ENCODE results near the gene FBXO41.

FBXO41 gene

DNA sequence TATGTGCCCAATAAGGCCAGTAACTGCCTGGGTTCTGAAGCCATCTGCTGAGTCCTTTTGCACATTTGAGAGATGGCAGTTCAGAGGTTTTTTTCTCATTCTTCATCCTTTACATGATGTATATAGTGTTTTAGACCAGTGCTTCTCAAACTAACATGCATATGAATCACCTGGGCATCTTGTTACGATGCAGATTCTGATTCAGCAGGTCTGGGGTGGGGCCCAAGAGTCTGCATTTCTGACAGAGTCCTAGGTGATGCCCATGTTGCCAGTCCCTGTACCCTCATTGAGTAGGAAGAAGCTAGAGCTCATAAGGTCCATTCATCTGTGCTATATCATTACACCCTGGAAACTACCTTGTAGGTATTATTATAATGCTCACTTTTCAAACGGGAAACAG is 66.5 kb downstream of the FBXO41 start:
- no peak for DNase-seq (ENCODE audit: low read depth in 4 of 4, low spot score in 1 of 4)

DNA sequence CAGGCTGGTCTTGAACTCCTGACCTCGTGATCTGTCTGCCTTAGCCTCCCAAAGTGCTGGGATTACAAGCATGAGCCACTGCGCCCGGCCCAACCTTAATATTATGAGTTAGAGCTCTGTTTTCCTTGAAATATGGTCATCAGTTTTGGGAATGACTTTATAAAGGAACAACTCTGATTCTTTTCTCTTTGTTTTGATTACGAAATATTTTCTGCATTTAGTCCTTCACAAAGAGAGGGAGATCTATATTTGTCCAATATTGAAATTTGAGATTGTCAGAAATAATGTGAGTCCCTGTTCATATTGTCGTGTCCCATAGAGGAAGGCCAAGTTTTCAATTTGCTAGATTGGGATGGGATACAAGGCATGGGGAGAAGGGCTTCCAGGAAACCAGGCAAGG is 67.1 kb downstream of the FBXO41 start:
- no peak for DNase-seq (ENCODE audit: low read depth in 4 of 4, low spot score in 1 of 4)

GRCh38 chr2:73215254-73215653 is 69.0 kb downstream of the FBXO41 start:
- no peak for DNase-seq (ENCODE audit: low read depth in 4 of 4, low spot score in 1 of 4)

DNA sequence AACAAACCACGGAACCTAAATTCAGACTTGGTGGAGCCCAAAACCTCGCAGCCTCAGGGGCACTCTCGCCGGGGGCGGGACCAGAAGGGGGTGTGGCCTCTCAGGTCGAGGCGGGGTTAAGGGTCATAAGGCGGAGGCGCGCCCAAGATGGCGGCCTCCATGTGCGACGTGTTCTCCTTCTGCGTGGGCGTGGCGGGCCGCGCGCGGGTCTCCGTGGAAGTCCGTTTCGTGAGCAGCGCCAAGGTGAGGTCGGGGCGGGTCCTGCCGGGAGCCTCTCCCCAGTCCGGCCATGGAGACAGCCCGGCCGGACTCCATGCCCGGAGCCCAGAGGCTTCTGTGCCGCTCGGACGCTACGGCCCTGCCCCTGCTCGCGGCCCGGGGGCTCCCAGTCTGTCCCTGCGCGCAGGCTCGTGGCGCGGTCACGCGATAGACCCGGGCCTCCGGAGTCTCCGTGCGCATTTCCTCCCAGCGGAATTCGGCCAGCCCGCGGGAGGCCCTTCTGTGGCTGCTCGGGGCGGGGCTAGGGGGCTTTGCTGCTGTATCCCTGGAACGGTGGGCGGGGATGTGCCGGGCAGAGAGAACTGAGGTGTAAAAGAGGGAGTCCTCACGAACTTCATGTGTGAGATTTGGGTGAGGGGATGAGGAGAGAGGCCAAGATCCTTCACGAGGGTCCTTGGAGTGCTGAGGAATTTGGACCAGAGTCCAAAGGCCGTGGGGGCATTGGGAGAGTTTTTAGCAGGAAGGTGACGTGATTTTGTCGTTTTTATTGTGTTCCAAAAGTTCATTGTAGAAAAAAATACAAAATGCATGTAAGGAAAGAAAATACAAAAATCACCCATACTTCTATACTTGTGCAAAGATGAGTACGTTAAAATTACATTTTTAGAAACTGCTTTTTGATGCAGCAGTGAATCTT is 69.9 kb downstream of the FBXO41 start, which contains the start of gene SMYD5:
SMYD5 (plus strand) TSS at position 126 of the 916 bp plus-strand sequence; CDS start at position 148, 22 bp downstream.
- DNase-seq (ENCODE audit: low read depth in 4 of 4, low spot score in 1 of 4): peak; percentile 79 to 90 (median 88)

GRCh38 chr2:73212448-73213176 is 71.7 kb downstream of the FBXO41 start:
- peak; percentile 39 to 64 (median 50) for DNase-seq (ENCODE audit: low read depth in 4 of 4, low spot score in 1 of 4)

DNA sequence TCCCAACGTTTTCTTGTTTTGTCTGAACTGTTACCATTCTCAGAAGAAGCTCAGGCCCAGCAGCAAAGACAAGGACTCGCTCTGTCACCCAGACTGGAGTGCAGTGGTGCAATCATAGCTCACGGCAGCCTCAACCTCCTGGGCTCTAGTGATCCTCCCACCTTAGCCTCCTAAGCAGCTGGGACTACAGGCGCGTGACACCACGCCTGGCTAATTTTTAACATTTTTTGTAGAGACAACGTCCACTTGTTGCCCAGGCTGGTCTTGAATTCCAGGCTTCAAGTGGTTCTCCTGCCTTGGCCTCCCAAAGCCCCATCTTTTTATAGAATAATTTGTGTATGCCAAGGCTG is 72.2 kb downstream of the FBXO41 start:
- no peak for DNase-seq (ENCODE audit: low read depth in 4 of 4, low spot score in 1 of 4)

DNA sequence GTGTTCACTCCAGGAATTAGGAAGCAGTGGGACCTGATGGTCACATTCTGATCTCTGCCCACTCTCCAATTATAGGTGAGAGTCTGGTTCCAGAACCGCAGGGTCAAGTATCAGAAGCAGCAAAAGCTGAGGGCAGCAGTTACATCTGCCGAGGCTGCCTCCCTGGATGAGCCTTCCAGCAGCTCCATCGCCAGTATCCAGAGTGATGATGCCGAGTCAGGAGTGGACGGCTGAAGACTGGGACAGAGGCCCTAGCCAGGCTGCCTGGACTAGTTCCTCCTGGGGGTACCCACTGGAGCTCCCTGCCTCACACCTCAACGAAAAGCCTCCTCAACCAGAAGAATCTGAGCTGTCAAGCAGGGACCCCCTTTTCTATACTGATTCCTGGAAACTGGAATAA is 73.6 kb downstream of the FBXO41 start:
- no peak for DNase-seq (ENCODE audit: low read depth in 4 of 4, low spot score in 1 of 4)

- no peak for DNase-seq (ENCODE audit: low read depth in 4 of 4, low spot score in 1 of 4)
Measured at GRCh38 chr2:73210019-73210418, 74.3 kb downstream of the FBXO41 start.

DNA sequence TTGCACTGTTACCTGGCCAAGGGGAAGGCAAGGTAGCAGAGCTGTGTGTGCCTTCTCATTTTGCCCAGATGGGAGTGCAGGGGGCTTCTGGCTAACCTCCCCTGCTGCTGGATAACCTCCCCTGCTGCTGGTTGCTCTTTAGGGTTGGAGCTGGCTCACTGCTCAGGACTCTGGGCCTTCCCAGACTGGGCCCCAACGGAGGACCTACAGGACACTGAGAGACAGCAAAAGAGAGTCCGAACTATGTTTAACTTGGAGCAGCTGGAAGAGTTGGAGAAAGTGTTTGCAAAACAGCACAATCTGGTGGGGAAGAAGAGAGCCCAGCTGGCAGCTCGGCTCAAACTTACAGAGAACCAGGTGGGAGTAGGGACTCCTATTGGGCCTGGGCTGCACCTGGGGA is 76.0 kb downstream of the FBXO41 start:
- DNase-seq (ENCODE audit: low read depth in 4 of 4, low spot score in 1 of 4): no peak

- DNase-seq (ENCODE audit: low read depth in 4 of 4, low spot score in 1 of 4): no peak
Measured at GRCh38 chr2:73205611-73206010, 78.7 kb downstream of the FBXO41 start.
